IMR-90 (cell line): ENCODE measurements around the gene TMEM117. TPM values are rescaled to one million over a fixed set of nuclear protein-coding genes. Genes with fewer than 3 reads are reported as not detected.

Experiments used
- ATAC-seq: fragments of 200-7000 bp; cut with Tn5 transposase; 2 replicates; pipeline ENCODE4 v1.9.1; 2020; ENCODE audit warnings: low read depth, mild to moderate bottlenecking, moderate library complexity
- BruUV-seq: library from RNA; stranded (reverse); fragments of 400-500 nt; replicated peaks from 2 replicates; lab custom pipeline; 2021; lab: Mats Ljungman, UMichigan
- CTCF ChIA-PET: fragments of 300-600 bp; formaldehyde crosslinking; extraction: SDS; loops from one replicate; lab custom pipeline; 2021; ENCODE audit warnings: antibody characterized with exemption; lab: Yijun Ruan, JAX
- POLR2A ChIA-PET: fragments of 300-600 bp; sonication (Branson Sonifier 250); formaldehyde crosslinking; loops from one replicate; lab custom pipeline; 2022; ENCODE audit warnings: antibody characterized with exemption; ENCODE audit not compliant: unreplicated experiment; lab: Charles Lee
- DNase-seq: peaks from one replicate; pipeline ENCODE4 v3.0.0; 2013
- H2AFZ ChIP-seq: replicated peaks from 2 replicates; pipeline ENCODE3; 2013; ENCODE audit warnings: low read length, mild to moderate bottlenecking; ENCODE audit not compliant: poor library complexity
- H2AK5ac ChIP-seq: 2 replicates; pipeline ENCODE4 v1.6.1; 2013; ENCODE audit warnings: low read depth, low read length, inconsistent platforms
- H2AK9ac ChIP-seq: replicated peaks from 2 replicates; pipeline ENCODE3; 2013; ENCODE audit warnings: mild to moderate bottlenecking, low read depth, low read length, moderate library complexity; ENCODE audit not compliant: poor library complexity
- H2BK120ac ChIP-seq: 2 replicates; pipeline ENCODE4 v1.6.1; 2013; ENCODE audit warnings: low read depth, low read length, inconsistent platforms
- H2BK15ac ChIP-seq: 3 replicates; pipeline ENCODE4 v1.6.1; 2013; ENCODE audit warnings: low read depth, low read length, inconsistent platforms
- H2BK20ac ChIP-seq: 2 replicates; pipeline ENCODE4 v1.6.1; 2013; ENCODE audit warnings: low read depth, mild to moderate bottlenecking, inconsistent platforms, low read length, moderate library complexity
- H2BK5ac ChIP-seq: 2 replicates; pipeline ENCODE4 v1.6.1; 2013; ENCODE audit warnings: mild to moderate bottlenecking, low read depth, low read length, inconsistent platforms; ENCODE audit not compliant: poor library complexity, severe bottlenecking
- H3K14ac ChIP-seq: replicated peaks from 2 replicates; pipeline ENCODE4 v1.6.1; 2013; ENCODE audit warnings: low read depth, low read length, inconsistent platforms
- H3K18ac ChIP-seq: 2 replicates; pipeline ENCODE4 v1.6.1; 2013; ENCODE audit warnings: low read depth, low read length, control low read depth
- H3K23ac ChIP-seq: 2 replicates; pipeline ENCODE4 v1.6.1; 2013; ENCODE audit warnings: low read depth, low read length, inconsistent platforms
- H3K27ac ChIP-seq: 2 replicates; pipeline ENCODE4 v1.5.1; 2013; ENCODE audit warnings: mild to moderate bottlenecking, control low read depth, low read length; ENCODE audit not compliant: insufficient read depth
- H3K27me3 ChIP-seq: 2 replicates; pipeline ENCODE4 v1.6.1; 2013; ENCODE audit warnings: low read length; ENCODE audit not compliant: control insufficient read depth, insufficient read depth
- H3K36me3 ChIP-seq: 2 replicates; pipeline ENCODE4 v1.6.1; 2013; ENCODE audit warnings: low read length, mixed read lengths; ENCODE audit not compliant: control insufficient read depth, insufficient read depth
- H3K4ac ChIP-seq: 2 replicates; pipeline ENCODE4 v1.6.1; 2013; ENCODE audit warnings: low read depth, low read length, inconsistent platforms
- H3K4me1 ChIP-seq: 2 replicates; pipeline ENCODE4 v1.6.1; 2013; ENCODE audit warnings: low read length, mixed read lengths; ENCODE audit not compliant: control insufficient read depth, insufficient read depth
- H3K4me2 ChIP-seq: 2 replicates; pipeline ENCODE4 v1.6.1; 2013; ENCODE audit warnings: low read depth, mild to moderate bottlenecking, control low read depth, low read length, moderate library complexity
- H3K4me3 ChIP-seq: 2 replicates; pipeline ENCODE4 v1.5.1; 2013; ENCODE audit warnings: low read depth, mild to moderate bottlenecking, control low read depth, low read length, moderate library complexity; ENCODE audit not compliant: insufficient read depth
- H3K56ac ChIP-seq: 2 replicates; pipeline ENCODE4 v1.6.1; 2013; ENCODE audit warnings: low read length, inconsistent platforms; ENCODE audit not compliant: insufficient read depth; ENCODE audit errors: extremely low read depth
- H3K79me1 ChIP-seq, 2 experiments: 2 replicates each; pipeline ENCODE4 v1.6.1; 2013; ENCODE audit warnings: low read length in 2 of 2, inconsistent platforms in 1 of 2, low read depth in 1 of 2
- H3K9ac ChIP-seq: 2 replicates; pipeline ENCODE4 v1.6.1; 2013; ENCODE audit warnings: low read depth, low read length, control low read depth
- H3K9me1 ChIP-seq: 2 replicates; pipeline ENCODE4 v1.6.1; 2013; ENCODE audit warnings: low read length, inconsistent platforms; ENCODE audit not compliant: insufficient read depth
- H3K9me3 ChIP-seq: 2 replicates; pipeline ENCODE4 v1.6.1; 2013; ENCODE audit warnings: low read length; ENCODE audit not compliant: control insufficient read depth, insufficient read depth
- H4K20me1 ChIP-seq: 2 replicates; pipeline ENCODE4 v1.6.1; 2013; ENCODE audit warnings: low read length, inconsistent platforms; ENCODE audit not compliant: insufficient read depth
- H4K5ac ChIP-seq: 2 replicates; pipeline ENCODE4 v1.6.1; 2013; ENCODE audit warnings: mild to moderate bottlenecking, low read depth, low read length, control low read depth
- H4K8ac ChIP-seq, 2 experiments: 2 replicates each; pipeline ENCODE4 v1.6.1; 2013; ENCODE audit warnings: low read depth in 2 of 2, low read length in 2 of 2, control low read depth in 1 of 2, inconsistent platforms in 1 of 2
- H4K91ac ChIP-seq: 2 replicates; pipeline ENCODE4 v1.6.1; 2013; ENCODE audit warnings: low read depth, low read length, inconsistent platforms; ENCODE audit not compliant: insufficient read depth
- BHLHE40 ChIP-seq: fragments of 150-350 bp; IDR thresholded peaks from 2 replicates; pipeline ENCODE4 v1.6.1; 2016; ENCODE audit warnings: mild to moderate bottlenecking, low read depth, low read length
- CHD1 ChIP-seq: IDR thresholded peaks from 2 replicates; pipeline ENCODE4 v1.6.1; 2012; ENCODE audit warnings: low read depth, low read length, improper control_type of control experiment
- FOS ChIP-seq: fragments of 150-350 bp; IDR thresholded peaks from 2 replicates; pipeline ENCODE4 v1.6.1; 2016; ENCODE audit warnings: low read depth, low read length
- MAFK ChIP-seq: IDR thresholded peaks from 2 replicates; pipeline ENCODE4 v1.6.1; 2012; ENCODE audit warnings: low read depth, low read length, improper control_type of control experiment
- MAZ ChIP-seq: IDR thresholded peaks from 2 replicates; pipeline ENCODE4 v1.6.1; 2012; ENCODE audit warnings: low read depth, mild to moderate bottlenecking, low read length, improper control_type of control experiment, moderate library complexity, borderline replicate concordance
- RCOR1 ChIP-seq: IDR thresholded peaks from 2 replicates; pipeline ENCODE4 v1.6.1; 2012; ENCODE audit warnings: mild to moderate bottlenecking, low read length, improper control_type of control experiment; ENCODE audit not compliant: insufficient replicate concordance
- RFX5 ChIP-seq: IDR thresholded peaks from 2 replicates; pipeline ENCODE4 v1.8.0; 2012; ENCODE audit warnings: low read depth, mild to moderate bottlenecking, low read length, moderate library complexity
- SMC3 ChIP-seq: fragments of 150-350 bp; IDR thresholded peaks from 2 replicates; pipeline ENCODE4 v1.6.1; 2016; ENCODE audit warnings: low read depth, mild to moderate bottlenecking, antibody characterized with exemption, low read length, moderate library complexity
- WGBS, 2 experiments: methylation state at CpG; one replicate each; pipeline versions ENCODE4 v1.1.5 to v1.1.7; 2013; ENCODE audit warnings: missing lambda C conversion rate in 2 of 2; ENCODE audit not compliant: insufficient read length in 1 of 2; ENCODE audit errors: extremely low coverage in 2 of 2; 5-methylcytosine and 5-hydroxymethylcytosine counted together
- dilution Hi-C: fragments of 300-500 bp; cut with HindIII; formaldehyde crosslinking; loops from one replicate; pipeline ENCODE4 v1.14.3; 2018; ENCODE audit warnings: low sequenced_read_pairs; ENCODE audit not compliant: unreplicated experiment
- in situ Hi-C: fragments of 300-500 bp; cut with MboI; formaldehyde crosslinking; loops from 3 replicates; pipeline ENCODE4 v1.14.3; 2019; ENCODE audit warnings: low sequenced_read_pairs, inconsistent platforms, mixed read lengths
- intact Hi-C: fragments of 100-400 bp; cut with micrococcal nuclease; formaldehyde crosslinking; loops from 2 replicates; pipeline ENCODE4 v1.10.0; 2022
- polyA plus RNA-seq, 3 experiments: library from polyadenylated mRNA; depleted of rRNA; stranded (reverse); fragments of >200 nt; gene quantifications; 2 replicates each; pipeline ENCODE4 v1.2.3, GENCODE V29; 2012; ENCODE audit warnings: low replicate concordance in 1 of 3
- total RNA-seq: library from RNA; depleted of rRNA; stranded (reverse); fragments of >200 nt; gene quantifications from 2 replicates; pipeline ENCODE4 v1.2.3, GENCODE V29; 2012
- TF ChIP-seq, protein P1 (sequence below): fragments of 150-350 bp; IDR thresholded peaks from 2 replicates; pipeline ENCODE4 v1.6.1; 2017; ENCODE audit warnings: mild to moderate bottlenecking, antibody characterized with exemption, low read length, low read depth

The TMEM117 gene
- total and polyA plus RNA-seq, 2 of the 4 experiments (the other 2 are of a cell fraction), result 8.7 to 21.0 TPM

DNA sequence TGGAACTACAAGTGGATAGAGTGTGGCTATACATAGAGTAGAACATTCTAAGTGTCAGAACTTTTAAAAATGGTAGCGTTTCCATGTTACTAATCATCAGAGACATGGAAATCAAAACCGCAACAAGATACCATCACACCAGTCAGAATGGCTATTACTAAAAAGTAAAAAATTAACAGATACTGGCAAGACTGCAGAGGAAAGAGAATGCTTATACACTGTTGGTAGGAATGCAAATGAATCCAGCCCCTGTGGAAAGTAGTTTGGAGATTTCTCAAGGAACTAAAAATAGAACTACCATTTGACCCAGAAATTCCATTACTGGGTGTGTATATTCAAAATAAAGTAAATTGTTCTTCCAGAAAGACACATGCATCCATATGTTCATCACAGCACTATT, 521.6 kb downstream of the TMEM117 start:
- intact Hi-C loops (no loop called here), dilution Hi-C loops (no loop called here), in situ Hi-C loops (no loop called here)
- Histone ChIP-seq H3K9me1 (no peaks in the 10 kb centered on the region), H3K4me1 (no peaks in the 10 kb centered on the region), H2AFZ (no peak overlapping the region), H3K36me3 (no peaks in the 10 kb centered on the region), H3K9ac (no peak overlapping the region), H3K79me1 (no peaks in the 10 kb centered on the region), H4K8ac (no peak overlapping the region), H3K56ac (no peak overlapping the region), H3K23ac (no peak overlapping the region), H2BK5ac (no peak overlapping the region), H3K4me2 (no peak overlapping the region), H4K20me1 (no peaks in the 10 kb centered on the region), H2AK9ac (no peak overlapping the region), H4K5ac (no peak overlapping the region), H2BK120ac (no peak overlapping the region), H3K18ac (no peak overlapping the region), H3K27ac (no peak overlapping the region), H3K4ac (no peak overlapping the region), H2BK20ac (no peak overlapping the region), H3K9me3 (no peaks in the 10 kb centered on the region), H3K4me3 (no peak overlapping the region), H3K14ac (no peak overlapping the region), H2BK15ac (no peak overlapping the region), H2AK5ac (no peak overlapping the region), H4K91ac (no peak overlapping the region), H3K27me3 (no peaks in the 10 kb centered on the region)
- CTCF ChIA-PET, result no interaction called here
- WGBS, 2 experiments, result no CpG with 5 or more reads among the region's 2 CpGs
- DNase-seq (no peak), ATAC-seq (no peak)
- POLR2A ChIA-PET, result no interaction called here
- no TSS peak for BruUV-seq
- TF ChIP-seq CHD1 (no peak), RCOR1 (no peak), BHLHE40 (no peak), MAZ (no peak), MAFK (no peak), SMC3 (no peak), FOS (no peak), RFX5 (no peak)
- TF ChIP-seq, protein P1, sequence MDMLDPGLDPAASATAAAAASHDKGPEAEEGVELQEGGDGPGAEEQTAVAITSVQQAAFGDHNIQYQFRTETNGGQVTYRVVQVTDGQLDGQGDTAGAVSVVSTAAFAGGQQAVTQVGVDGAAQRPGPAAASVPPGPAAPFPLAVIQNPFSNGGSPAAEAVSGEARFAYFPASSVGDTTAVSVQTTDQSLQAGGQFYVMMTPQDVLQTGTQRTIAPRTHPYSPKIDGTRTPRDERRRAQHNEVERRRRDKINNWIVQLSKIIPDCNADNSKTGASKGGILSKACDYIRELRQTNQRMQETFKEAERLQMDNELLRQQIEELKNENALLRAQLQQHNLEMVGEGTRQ, result no peak
